Mammary epithelial cell (primary cell): ENCODE measurements around the gene NDUFS2.

Source experiments
- CTCF ChIP-seq, 2 donors: IDR thresholded peaks in 1 of 2; conservative IDR thresholded peaks in 1 of 2; 2 replicates each; pipeline ENCODE4 v1.5.1; 2011 to 2012; ENCODE audit warnings: inconsistent platforms in 2 of 2, low read length in 2 of 2, mild to moderate bottlenecking in 2 of 2, control low read depth in 1 of 2, low read depth in 1 of 2; ENCODE audit not compliant: insufficient read depth in 1 of 2; ENCODE audit errors: extremely low read depth in 1 of 2
- EZH2 ChIP-seq: IDR thresholded peaks from 2 replicates; pipeline ENCODE4 v1.6.1; 2012; ENCODE audit warnings: low read length, inconsistent platforms, borderline replicate concordance

DNA sequence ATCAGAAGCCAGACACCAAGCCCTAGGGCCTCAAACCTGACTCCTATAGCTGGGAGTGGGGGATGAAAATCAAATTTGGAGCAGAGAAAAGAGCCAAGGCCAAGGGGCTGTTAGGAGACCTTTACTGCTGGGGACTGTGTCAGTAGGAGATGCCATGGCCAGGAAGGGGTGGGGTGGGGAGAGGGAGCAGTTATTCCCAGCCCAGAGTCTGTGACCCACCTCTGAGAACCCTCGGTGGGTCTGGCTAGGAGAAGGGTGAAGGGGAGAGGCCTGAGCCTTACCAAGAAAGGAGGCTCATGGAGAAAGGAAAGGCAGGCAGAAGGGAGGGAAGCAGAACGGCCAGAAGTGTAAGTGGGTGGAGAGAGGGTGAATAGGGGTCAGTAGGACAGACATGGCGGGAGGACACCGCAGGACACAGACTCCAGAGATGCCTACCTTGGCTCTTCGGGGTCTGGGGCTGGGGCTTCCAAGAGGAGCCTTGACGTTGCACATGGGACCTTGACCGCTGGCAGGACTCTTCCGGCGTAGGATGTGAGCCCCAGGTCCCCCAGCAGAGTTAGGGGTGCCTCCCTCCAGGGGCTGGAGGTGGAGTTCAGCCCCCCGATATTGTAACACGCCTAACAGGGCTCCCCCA, 4.5 kb upstream of the NDUFS2 start:
- TF ChIP-seq CTCF (conservative IDR thresholded peaks at IDR 0.05 in 1 of 2, IDR thresholded peaks at IDR 0.05 in 1 of 2; ENCODE audit: extremely low read depth in 1 of 2, insufficient read depth in 1 of 2, low read depth in 1 of 2, low read length in 2 of 2) (no peak), EZH2 (no peak)
